KMS-11 (cell line): ENCODE measurements around the gene FOLR2.
A peak's percentile ranks its signal among the peaks of the same experiment; 100 is the strongest.

Experiments
- H2AFZ ChIP-seq: fragments of 200-600 bp; sonication (generic); 2 replicates; pipeline ENCODE4 v1.6.1; 2016; ENCODE audit warnings: antibody characterized with exemption, mixed run types, low read depth
- H3K27ac ChIP-seq: fragments of 200-600 bp; sonication (generic); 2 replicates; pipeline ENCODE4 v1.6.1; 2016; ENCODE audit warnings: mild to moderate bottlenecking, mixed run types
- H3K27me3 ChIP-seq: fragments of 200-600 bp; sonication (generic); 2 replicates; pipeline ENCODE4 v1.6.1; 2017; ENCODE audit warnings: mild to moderate bottlenecking, low read depth, mixed run types, moderate library complexity; ENCODE audit not compliant: insufficient read depth
- H3K36me3 ChIP-seq: fragments of 200-600 bp; sonication (generic); 2 replicates; pipeline ENCODE4 v1.6.1; 2017; ENCODE audit warnings: mild to moderate bottlenecking, mixed run types; ENCODE audit not compliant: insufficient read depth
- H3K4me1 ChIP-seq: fragments of 200-600 bp; sonication (generic); 2 replicates; pipeline ENCODE4 v1.6.1; 2016; ENCODE audit warnings: mild to moderate bottlenecking, low read depth, mixed run types; ENCODE audit not compliant: poor library complexity, severe bottlenecking
- H3K4me2 ChIP-seq: fragments of 200-600 bp; sonication (generic); 2 replicates; pipeline ENCODE4 v1.7.0; 2016; ENCODE audit warnings: mild to moderate bottlenecking, mixed run types
- H3K4me3 ChIP-seq: fragments of 200-600 bp; sonication (generic); IDR thresholded peaks from 2 replicates; pipeline ENCODE4 v1.6.1; 2017; ENCODE audit warnings: low read depth, low read length, mixed read lengths; ENCODE audit not compliant: insufficient read depth
- H3K79me2 ChIP-seq: fragments of 200-600 bp; sonication (generic); 2 replicates; pipeline ENCODE4 v1.6.1; 2016; ENCODE audit warnings: low read depth, mixed run types; ENCODE audit not compliant: insufficient read depth
- H3K9ac ChIP-seq: fragments of 200-600 bp; sonication (generic); 2 replicates; pipeline ENCODE4 v1.6.1; 2016; ENCODE audit warnings: mild to moderate bottlenecking, mixed run types
- H4K20me1 ChIP-seq: fragments of 200-600 bp; sonication (generic); 2 replicates; pipeline ENCODE4 v1.6.1; 2016; ENCODE audit warnings: mild to moderate bottlenecking, mixed run types; ENCODE audit not compliant: insufficient read depth
- TF ChIP-seq, protein P1 (sequence below): fragments of 200-600 bp; sonication (generic); conservative IDR thresholded peaks from 2 replicates; pipeline ENCODE4 v1.6.1; 2017; ENCODE audit warnings: low read depth, mild to moderate bottlenecking, antibody characterized with exemption, low read length, moderate library complexity, mixed read lengths

Gene FOLR2

GRCh38 chr11:72237112-72237931, 20.7 kb downstream of the FOLR2 start:
- Histone ChIP-seq H4K20me1 (no peaks in the 10 kb centered on the region), H3K4me1 (no peaks in the 10 kb centered on the region), H3K4me3 (no peak overlapping the region), H3K9ac (no peak overlapping the region), H3K79me2 (no peaks in the 10 kb centered on the region), H3K36me3 (no peaks in the 10 kb centered on the region), H2AFZ (no peak overlapping the region), H3K4me2 (no peak overlapping the region), H3K27me3 (no peaks in the 10 kb centered on the region), H3K27ac (no peak overlapping the region)
- TF ChIP-seq, protein P1, sequence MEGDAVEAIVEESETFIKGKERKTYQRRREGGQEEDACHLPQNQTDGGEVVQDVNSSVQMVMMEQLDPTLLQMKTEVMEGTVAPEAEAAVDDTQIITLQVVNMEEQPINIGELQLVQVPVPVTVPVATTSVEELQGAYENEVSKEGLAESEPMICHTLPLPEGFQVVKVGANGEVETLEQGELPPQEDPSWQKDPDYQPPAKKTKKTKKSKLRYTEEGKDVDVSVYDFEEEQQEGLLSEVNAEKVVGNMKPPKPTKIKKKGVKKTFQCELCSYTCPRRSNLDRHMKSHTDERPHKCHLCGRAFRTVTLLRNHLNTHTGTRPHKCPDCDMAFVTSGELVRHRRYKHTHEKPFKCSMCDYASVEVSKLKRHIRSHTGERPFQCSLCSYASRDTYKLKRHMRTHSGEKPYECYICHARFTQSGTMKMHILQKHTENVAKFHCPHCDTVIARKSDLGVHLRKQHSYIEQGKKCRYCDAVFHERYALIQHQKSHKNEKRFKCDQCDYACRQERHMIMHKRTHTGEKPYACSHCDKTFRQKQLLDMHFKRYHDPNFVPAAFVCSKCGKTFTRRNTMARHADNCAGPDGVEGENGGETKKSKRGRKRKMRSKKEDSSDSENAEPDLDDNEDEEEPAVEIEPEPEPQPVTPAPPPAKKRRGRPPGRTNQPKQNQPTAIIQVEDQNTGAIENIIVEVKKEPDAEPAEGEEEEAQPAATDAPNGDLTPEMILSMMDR, result no peak

- no peak overlapping the region for H3K4me3 ChIP-seq
- H2AFZ ChIP-seq, result no peak overlapping the region
- no peak overlapping the region for H3K4me2 ChIP-seq
- TF ChIP-seq, protein P1, result peak; percentile 53
- H3K36me3 ChIP-seq, result no peaks in the 10 kb centered on the region
- no peaks in the 10 kb centered on the region for H3K4me1 ChIP-seq
- H3K79me2 ChIP-seq, result no peaks in the 10 kb centered on the region
- H4K20me1 ChIP-seq, result no peaks in the 10 kb centered on the region
- no peak overlapping the region for H3K9ac ChIP-seq
- no peak overlapping the region for H3K27ac ChIP-seq
- H3K27me3 ChIP-seq, result no peaks in the 10 kb centered on the region
These were observed 21.5 kb downstream of the FOLR2 start for GRCh38 chr11:72238040-72238450.

GRCh38 chr11:72238492-72239312, 22.1 kb downstream of the FOLR2 start:
- Histone ChIP-seq H3K4me2 (no peak overlapping the region), H3K27ac (no peak overlapping the region), H4K20me1 (no peaks in the 10 kb centered on the region), H3K4me1 (no peaks in the 10 kb centered on the region), H3K36me3 (no peaks in the 10 kb centered on the region), H3K27me3 (no peaks in the 10 kb centered on the region), H3K4me3 (no peak overlapping the region), H2AFZ (no peak overlapping the region), H3K9ac (no peak overlapping the region), H3K79me2 (no peaks in the 10 kb centered on the region)
- TF ChIP-seq, protein P1, result no peak; the same call in 1 of the 2 replicates

DNA sequence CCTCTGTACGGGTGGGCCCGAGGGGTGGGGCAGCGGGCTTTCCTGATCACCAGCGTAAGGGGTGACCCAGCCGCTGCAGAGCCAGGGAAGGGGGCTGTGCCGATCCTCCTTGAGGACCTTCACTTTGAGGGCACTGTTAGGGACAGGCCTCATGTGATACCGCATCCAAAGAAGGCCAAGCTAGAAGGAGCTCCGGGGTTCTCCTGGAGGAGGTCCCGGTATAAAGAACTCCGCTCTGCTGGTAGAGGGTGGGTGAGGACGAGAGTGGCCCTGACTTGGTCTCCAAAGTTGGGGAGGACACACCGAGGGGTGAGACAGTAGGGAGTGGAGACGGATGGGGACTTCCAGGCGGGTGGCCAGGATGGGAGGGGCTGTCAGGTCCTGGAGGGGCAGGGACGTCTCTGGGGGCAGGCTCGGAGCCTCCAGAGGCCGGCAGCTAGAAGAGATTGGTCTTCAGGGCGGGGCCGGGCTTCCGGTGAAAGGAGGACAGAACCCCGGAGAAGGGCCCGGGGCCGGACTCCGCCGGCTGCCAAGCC, 22.8 kb downstream of the FOLR2 start:
- Histone ChIP-seq H3K36me3 (no peaks in the 10 kb centered on the region), H4K20me1 (no peaks in the 10 kb centered on the region), H3K79me2 (no peaks in the 10 kb centered on the region), H2AFZ (no peak overlapping the region), H3K9ac (no peak overlapping the region), H3K4me1 (no peaks in the 10 kb centered on the region), H3K4me3 (no peak overlapping the region), H3K27me3 (no peaks in the 10 kb centered on the region), H3K27ac (no peak overlapping the region), H3K4me2 (no peak overlapping the region)
- TF ChIP-seq, protein P1, result no peak
